ENCODE data around the gene PROM1. TPM values are rescaled to one million over a fixed set of nuclear protein-coding genes. Genes with fewer than 3 reads are reported as not detected.

The PROM1 gene
- total and polyA plus RNA-seq, 2 donors (not counting 1 experiment from before 2014, with no cell fraction given), result 0.10 to 0.17 TPM

- Histone ChIP-seq H3K4me2 (ENCODE audit: extremely low read depth, insufficient read depth, low read length) (no peak overlapping the region), H3K4me3 (replicated peaks in 1 of 4; ENCODE audit: control extremely low read depth in 1 of 4, insufficient read depth in 1 of 4, low read depth in 3 of 4, low read length in 4 of 4) (no peak overlapping the region), H3K4me1 (ENCODE audit: control insufficient read depth, extremely low read depth, insufficient read depth, low read length) (no peaks in the 10 kb centered on the region), H3K27me3 (ENCODE audit: control insufficient read depth, insufficient read depth, low read length) (peaks cover 2% of the 10 kb centered on the region), H3K36me3 (ENCODE audit: control insufficient read depth, insufficient read depth, low read length) (no peaks in the 10 kb centered on the region), H4K20me1 (ENCODE audit: control insufficient read depth, extremely low read depth, insufficient read depth, low read length) (no peaks in the 10 kb centered on the region), H3K9ac (ENCODE audit: insufficient read depth, low read length) (no peak overlapping the region), H2AFZ (ENCODE audit: low read length) (no peak overlapping the region), H3K79me2 (ENCODE audit: control insufficient read depth, insufficient read depth, low read length) (no peaks in the 10 kb centered on the region), H3K9me3 (ENCODE audit: control insufficient read depth, insufficient read depth, low read depth, low read length) (no peaks in the 10 kb centered on the region), H3K27ac (ENCODE audit: insufficient read depth, low read length) (no peak overlapping the region)
- no peak for DNase-seq (ENCODE audit: low read depth in 2 of 2)
- no peak for TF ChIP-seq EZH2 (IDR thresholded peaks at IDR 0.05; ENCODE audit: low read length, missing control alignments)
- TF ChIP-seq CTCF (conservative IDR thresholded peaks at IDR 0.05 in 1 of 2, IDR thresholded peaks at IDR 0.05 in 1 of 2; ENCODE audit: low read depth in 1 of 2, low read length in 2 of 2), result no peak
These were observed 149.6 kb downstream of the PROM1 start for GRCh38 chr4:15934259-15934658.

- Histone ChIP-seq H3K27ac (ENCODE audit: insufficient read depth, low read length) (no peak overlapping the region), H3K79me2 (ENCODE audit: control insufficient read depth, insufficient read depth, low read length) (no peaks in the 10 kb centered on the region), H3K36me3 (ENCODE audit: control insufficient read depth, insufficient read depth, low read length) (no peaks in the 10 kb centered on the region), H3K4me1 (ENCODE audit: control insufficient read depth, extremely low read depth, insufficient read depth, low read length) (no peaks in the 10 kb centered on the region), H3K4me2 (ENCODE audit: extremely low read depth, insufficient read depth, low read length) (no peak overlapping the region), H3K9ac (ENCODE audit: insufficient read depth, low read length) (no peak overlapping the region), H3K4me3 (replicated peaks in 1 of 4; ENCODE audit: control extremely low read depth in 1 of 4, insufficient read depth in 1 of 4, low read depth in 3 of 4, low read length in 4 of 4) (no peak overlapping the region), H2AFZ (ENCODE audit: low read length) (no peak overlapping the region), H3K27me3 (ENCODE audit: control insufficient read depth, insufficient read depth, low read length) (peaks cover 2% of the 10 kb centered on the region), H4K20me1 (ENCODE audit: control insufficient read depth, extremely low read depth, insufficient read depth, low read length) (no peaks in the 10 kb centered on the region), H3K9me3 (ENCODE audit: control insufficient read depth, insufficient read depth, low read depth, low read length) (no peaks in the 10 kb centered on the region)
- TF ChIP-seq CTCF (conservative IDR thresholded peaks at IDR 0.05 in 1 of 2, IDR thresholded peaks at IDR 0.05 in 1 of 2; ENCODE audit: low read depth in 1 of 2, low read length in 2 of 2), result no peak
- TF ChIP-seq EZH2 (IDR thresholded peaks at IDR 0.05; ENCODE audit: low read length, missing control alignments), result no peak
- no peak for DNase-seq (ENCODE audit: low read depth in 2 of 2)
These were observed 152.2 kb downstream of the PROM1 start for GRCh38 chr4:15931451-15932210.

GRCh38 chr4:15930314-15930713 is 153.5 kb downstream of the PROM1 start:
- no peaks in the 10 kb centered on the region for H3K4me1 ChIP-seq (ENCODE audit: control insufficient read depth, extremely low read depth, insufficient read depth, low read length)
- no peak overlapping the region for H3K27ac ChIP-seq (ENCODE audit: insufficient read depth, low read length)
- H3K27me3 ChIP-seq (ENCODE audit: control insufficient read depth, insufficient read depth, low read length), result no peaks in the 10 kb centered on the region
- H2AFZ ChIP-seq (ENCODE audit: low read length), result no peak overlapping the region
- no peak overlapping the region for H3K4me3 ChIP-seq (replicated peaks in 1 of 4; ENCODE audit: control extremely low read depth in 1 of 4, insufficient read depth in 1 of 4, low read depth in 3 of 4, low read length in 4 of 4)
- H3K9me3 ChIP-seq (ENCODE audit: control insufficient read depth, insufficient read depth, low read depth, low read length), result no peaks in the 10 kb centered on the region
- H3K36me3 ChIP-seq (ENCODE audit: control insufficient read depth, insufficient read depth, low read length), result no peaks in the 10 kb centered on the region
- no peak for DNase-seq (ENCODE audit: low read depth in 2 of 2)
- H4K20me1 ChIP-seq (ENCODE audit: control insufficient read depth, extremely low read depth, insufficient read depth, low read length), result no peaks in the 10 kb centered on the region
- H3K9ac ChIP-seq (ENCODE audit: insufficient read depth, low read length), result no peak overlapping the region
- no peaks in the 10 kb centered on the region for H3K79me2 ChIP-seq (ENCODE audit: control insufficient read depth, insufficient read depth, low read length)
- TF ChIP-seq EZH2 (IDR thresholded peaks at IDR 0.05; ENCODE audit: low read length, missing control alignments) (no peak), CTCF (conservative IDR thresholded peaks at IDR 0.05 in 1 of 2, IDR thresholded peaks at IDR 0.05 in 1 of 2; ENCODE audit: low read depth in 1 of 2, low read length in 2 of 2) (no peak)
- no peak overlapping the region for H3K4me2 ChIP-seq (ENCODE audit: extremely low read depth, insufficient read depth, low read length)

Data from fibroblast of lung (primary cell).